ENCODE data around the gene MISP.
"Not testable (repeated sequence)": the region's sequence is repeated elsewhere in the genome, so short reads cannot be mapped to it uniquely, and the experiment has no call there.

MISP gene, protein sequence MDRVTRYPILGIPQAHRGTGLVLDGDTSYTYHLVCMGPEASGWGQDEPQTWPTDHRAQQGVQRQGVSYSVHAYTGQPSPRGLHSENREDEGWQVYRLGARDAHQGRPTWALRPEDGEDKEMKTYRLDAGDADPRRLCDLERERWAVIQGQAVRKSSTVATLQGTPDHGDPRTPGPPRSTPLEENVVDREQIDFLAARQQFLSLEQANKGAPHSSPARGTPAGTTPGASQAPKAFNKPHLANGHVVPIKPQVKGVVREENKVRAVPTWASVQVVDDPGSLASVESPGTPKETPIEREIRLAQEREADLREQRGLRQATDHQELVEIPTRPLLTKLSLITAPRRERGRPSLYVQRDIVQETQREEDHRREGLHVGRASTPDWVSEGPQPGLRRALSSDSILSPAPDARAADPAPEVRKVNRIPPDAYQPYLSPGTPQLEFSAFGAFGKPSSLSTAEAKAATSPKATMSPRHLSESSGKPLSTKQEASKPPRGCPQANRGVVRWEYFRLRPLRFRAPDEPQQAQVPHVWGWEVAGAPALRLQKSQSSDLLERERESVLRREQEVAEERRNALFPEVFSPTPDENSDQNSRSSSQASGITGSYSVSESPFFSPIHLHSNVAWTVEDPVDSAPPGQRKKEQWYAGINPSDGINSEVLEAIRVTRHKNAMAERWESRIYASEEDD

DNA sequence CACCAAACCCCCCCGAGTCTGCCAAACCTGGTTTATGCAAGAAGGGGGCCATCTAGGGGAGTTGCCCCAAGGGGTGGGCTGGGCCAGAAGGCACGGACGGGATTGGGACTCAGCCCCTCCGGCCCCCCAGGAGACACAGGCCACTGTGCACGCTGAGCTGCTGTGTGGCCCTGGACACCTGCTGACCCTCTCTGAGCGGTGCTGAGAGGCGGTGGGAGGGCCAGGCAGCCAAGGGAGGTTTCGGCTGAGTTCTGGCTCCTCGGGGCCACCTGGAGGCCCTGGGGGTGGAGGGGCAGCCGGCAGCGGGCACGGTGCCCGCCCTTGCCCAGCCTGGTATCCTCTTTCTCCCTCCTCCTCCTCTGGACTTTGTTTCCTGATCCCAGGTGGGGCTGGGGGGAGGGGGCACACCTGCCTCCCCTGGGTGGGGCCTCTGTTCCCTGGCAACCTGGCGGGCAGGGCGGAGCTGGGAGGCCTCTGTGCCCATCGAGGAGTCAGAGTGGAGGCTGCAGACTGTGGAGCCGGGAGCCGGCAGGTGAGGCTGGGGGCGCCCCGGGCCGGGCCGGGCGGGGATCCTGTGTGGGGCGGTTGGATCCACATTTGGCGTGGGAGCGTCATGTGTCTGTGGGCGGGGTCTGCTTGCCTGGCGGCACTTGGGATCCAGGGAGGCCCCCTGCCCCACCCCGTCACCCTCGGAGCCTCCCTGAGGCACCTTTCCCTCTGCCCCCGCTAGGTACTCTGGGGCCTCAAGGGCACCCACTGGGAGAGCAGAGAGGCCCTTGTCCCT lies at the start of gene MISP:
Gene MISP (plus strand): TSS at position 473 of the 784 bp plus-strand sequence. CDS start 5,835 bp downstream, outside the sequence.
- DNase-seq (ENCODE audit: low read depth): no peak

DNA sequence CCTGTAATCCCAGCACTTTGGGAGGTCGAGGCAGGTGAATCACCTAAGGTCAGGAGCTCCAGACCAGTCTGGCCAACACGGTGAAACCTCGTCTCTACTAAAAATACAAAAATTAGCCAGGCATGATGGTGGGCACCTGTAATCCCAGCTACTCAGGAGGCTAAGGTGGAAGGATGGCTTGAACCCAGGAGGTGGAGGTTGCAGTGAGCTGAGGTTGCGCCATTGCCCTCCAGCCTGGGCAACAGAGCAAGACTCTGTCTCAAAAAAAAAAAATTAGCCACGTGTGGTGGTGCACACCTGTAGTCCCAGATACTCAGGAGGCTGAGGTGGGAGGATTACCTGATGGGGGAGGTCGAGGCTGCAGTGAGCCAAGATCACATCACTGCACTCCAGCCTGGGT lies 48.1 kb upstream of the MISP start:
- DNase-seq (ENCODE audit: low read depth): not testable (repeated sequence)

DNA sequence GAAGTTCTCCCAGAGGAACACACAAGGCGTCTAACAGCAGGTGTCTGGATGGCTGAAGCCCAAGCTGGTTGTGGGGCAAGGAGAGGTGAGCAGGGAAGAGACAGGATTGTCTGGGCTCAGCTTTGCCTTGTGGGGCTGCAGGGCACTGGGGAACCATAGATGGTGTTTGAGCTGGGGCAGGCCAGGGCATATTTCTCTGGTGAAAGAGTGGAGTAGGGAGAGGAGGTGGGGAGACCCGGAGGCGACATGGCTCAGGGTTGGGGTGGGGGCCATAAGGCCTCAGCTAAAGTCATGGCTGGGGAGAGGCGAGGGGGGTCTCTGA lies 47.6 kb upstream of the MISP start:
- no peak for DNase-seq (ENCODE audit: low read depth)

DNA sequence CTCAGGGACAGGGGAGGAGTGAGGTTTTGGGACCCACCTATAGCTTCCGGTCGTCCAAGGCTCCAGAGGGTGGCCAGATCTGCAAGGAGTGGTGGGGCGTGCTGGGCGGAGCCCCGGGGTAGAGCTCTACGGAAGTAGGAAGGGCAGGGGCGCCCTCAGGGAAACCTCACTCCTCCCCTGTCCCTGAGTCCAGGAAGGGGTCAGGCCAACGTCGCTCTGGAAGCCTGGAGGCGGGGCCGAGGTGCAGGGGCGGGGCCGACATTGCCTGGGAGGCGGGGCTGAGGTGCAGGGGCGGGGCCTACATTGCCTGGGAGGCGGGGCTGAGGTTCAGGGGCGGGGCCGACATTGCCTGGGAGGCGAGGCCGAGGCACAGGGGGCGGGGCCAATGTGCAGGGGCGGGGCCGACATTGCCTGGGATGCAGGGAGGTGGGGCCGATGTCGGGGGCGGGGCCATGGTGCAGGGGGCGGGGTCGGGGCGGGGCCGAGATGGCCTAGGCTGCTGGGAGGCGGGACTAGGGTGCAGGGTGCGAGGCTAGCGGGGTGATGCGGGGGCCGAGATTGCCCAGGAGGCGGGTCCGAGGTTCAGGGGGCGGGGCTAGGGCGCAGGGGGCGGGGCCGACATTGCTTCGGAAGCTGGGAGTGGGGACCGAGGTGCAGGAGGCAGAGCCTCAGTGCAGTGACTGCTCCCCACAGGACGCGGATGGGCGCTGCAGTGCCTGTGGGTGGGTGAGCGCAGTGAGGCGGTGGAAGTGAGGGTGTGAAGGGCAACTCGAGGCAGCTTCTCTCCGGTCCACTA lies 47.1 kb upstream of the MISP start:
- no peak for DNase-seq (ENCODE audit: low read depth)

DNA sequence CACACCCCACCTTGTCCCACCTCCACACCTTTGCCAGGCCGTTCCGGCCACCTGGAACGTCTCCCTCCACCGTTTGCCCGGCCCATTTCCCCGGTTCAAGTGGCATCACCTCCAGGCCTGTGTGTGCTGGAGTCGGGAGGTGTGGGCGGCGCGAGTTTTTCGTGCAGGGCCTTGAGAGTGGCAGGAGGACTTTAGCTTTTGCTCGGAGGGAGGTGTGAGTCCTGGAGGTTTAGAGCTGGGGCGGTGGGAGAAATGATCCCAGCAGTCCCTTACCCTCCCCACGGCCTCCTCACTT lies 46.5 kb upstream of the MISP start:
- no peak for DNase-seq (ENCODE audit: low read depth)

DNA sequence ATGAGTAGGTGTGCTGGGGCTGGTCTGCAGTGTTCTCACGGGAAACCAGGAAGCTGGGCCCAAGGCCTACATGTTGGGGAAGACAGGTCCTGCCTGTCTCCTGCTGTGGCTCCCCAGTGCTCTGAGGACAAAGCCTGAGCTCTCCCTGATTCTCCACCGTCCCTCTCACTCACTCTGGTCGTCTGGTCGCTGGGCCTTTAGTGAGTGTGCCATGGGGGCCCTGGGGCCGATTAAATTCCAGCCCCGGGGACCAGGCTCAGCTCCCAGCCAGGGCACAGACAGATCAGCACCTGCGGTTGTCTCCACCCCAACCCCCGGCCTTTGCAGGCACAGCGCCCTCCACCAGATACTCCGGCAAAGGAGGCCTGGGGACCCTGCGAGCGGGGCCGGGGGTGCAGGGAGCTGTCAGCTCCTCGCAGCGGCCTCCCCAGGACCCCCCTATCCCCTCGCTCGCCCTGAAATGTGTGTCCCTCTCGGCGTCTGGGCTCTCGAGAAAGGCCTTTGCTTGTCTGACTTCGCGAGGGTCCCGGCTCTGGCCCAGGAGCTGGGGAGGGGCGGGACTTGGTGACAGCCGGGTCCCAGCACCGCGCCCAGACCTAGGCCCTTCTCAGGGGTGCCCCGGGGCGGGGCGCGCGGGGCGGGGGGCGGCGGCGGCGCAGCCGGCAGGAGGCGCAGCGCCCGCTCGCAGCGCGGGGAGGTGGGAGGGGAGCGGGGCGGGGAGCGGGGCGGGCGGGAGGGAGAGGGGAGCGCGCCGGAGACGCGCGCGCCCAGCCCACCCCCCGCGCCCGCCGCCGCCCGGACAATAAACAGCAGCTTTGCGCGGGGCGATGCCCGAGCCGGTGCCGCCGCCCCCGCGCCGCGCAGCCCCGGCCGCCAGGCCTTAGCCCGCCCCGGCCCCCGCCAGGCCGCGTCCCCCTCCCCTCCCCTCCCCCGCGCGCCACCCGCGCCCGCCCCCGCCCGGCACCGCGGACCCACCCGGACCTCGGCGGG lies 42.5 kb upstream of the MISP start, which contains the start of gene PALM:
Gene PALM (plus strand): TSS at position 782 of the 990 bp plus-strand sequence. CDS start 212 bp downstream, outside the sequence.
- no peak for DNase-seq (ENCODE audit: low read depth)

DNA sequence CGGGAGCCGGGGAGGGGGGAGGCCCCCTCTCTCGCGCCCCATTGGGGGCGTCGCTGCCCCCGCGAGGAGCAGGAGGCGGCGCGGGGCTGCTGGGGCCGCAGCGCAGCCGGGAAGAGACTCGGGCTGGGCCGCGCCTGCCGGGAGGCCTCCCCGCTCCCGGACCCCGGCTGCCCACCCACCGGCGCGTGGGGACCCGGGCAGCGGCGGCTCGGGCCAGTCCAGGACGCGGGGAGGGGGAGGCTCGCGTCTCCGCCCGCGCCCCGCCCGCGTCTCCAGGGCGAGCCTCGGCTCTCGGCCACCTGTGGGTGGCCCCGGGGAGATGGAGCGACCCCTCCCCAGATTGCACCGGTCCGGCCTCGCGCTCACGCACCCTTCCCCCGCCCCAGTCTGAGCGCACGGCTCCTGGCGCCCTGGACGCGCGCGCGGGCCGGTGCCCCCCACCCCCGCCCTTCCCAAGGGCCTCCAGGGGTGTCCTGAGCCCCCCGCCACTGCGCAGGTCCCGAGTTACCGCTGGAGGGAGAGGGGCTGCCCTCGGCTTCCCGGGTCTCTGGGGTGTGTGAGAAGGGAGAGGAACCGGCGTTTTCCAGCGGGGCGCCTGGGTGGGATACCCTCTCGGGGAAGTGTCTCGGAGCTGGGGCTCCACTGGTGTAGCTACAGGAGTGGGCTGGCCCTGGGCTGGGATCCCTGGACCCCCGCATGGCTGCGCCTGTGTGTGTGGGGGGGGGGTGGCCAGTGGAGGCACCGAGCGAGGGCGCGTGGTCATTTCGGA lies 41.5 kb upstream of the MISP start:
- no peak for DNase-seq (ENCODE audit: low read depth)

DNA sequence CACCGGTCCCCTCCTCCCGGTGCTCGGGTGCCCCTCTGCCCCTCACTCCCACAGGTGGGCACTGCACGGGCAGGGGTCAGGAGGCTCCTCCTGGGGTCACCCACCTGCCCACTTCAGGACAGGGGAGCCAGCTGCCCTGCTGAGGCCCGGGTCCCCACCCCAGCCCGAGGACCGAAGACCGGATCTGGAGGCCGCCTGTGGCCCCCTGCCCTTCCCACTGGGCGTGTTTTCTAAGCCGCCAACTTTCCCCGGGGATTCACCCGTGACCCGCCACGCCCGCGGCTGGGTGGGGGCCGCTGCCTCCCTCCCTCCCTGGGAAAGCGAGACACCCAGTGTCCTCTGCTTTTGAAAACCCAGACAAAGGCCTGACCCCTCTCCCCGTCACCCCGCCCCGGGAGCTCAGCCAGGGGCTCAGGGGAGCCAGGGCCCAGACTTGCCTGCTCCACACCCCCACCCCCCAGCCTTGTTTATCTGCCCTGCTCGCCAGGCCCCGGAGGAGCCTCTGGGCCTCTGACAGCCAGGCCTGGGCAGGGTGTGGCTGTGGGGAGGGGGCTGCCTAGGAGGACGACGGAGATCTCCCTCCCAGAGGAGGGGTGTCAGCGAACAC lies 40.8 kb upstream of the MISP start:
- no peak for DNase-seq (ENCODE audit: low read depth)

DNA sequence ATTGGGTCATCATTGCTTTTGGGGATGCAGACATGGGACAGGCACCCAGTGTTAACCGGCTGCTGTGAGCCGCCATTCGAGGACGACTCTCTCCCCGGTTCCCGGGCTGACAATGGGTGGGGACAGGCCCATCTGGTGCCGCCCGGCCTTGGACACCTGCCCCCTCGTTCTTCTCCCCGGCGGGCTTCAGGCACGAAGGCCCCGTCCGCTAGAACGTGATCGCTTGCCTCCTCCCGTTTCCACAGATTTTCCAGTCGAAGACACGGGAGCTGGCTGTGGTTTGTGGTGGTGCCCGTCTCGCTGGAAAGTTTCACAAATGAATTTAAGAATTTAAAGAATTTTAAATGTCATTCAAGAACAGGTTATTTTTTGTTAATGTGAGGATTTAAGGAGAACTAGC lies 40.1 kb upstream of the MISP start:
- no peak for DNase-seq (ENCODE audit: low read depth)

DNA sequence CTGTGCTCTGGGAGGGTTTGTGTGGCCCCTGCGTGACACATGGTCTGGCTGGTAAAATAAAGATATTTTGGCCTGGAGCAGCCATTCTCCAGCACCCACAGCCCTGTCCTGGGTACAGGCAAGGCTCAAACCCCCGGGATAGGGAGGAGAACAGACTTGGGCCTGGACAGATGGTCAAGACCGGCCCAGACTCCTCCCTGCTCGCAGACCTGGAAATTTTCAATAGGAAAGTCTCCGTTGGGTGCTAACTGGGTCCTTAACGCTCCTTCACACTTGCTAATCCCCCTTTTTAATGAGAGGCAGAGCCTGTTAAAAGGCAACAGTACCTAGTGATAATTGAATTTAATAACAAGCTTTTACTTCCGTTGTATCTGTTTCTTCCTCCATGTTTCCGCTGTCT lies 39.7 kb upstream of the MISP start:
- DNase-seq (ENCODE audit: low read depth): no peak

DNA sequence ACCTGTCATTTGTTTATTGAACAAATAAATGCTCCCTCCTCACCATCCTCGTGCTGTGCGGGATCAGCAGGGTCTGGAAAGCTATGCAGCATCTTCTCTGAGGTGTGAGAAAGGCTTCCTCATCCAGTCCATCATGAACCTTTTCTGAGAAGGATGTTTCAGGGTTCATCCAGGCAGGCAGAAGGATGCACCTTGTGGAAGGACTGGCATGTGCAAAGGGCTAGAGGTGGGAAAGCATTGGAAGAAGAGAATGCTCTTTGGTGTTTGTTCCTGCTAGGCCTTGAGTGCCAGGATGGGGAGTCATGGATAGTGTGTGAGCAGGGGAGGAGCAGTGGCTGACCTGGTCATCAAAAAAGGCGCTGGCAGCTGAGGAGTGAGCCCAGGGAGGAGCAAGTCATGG lies 35.6 kb upstream of the MISP start:
- no peak for DNase-seq (ENCODE audit: low read depth)

DNA sequence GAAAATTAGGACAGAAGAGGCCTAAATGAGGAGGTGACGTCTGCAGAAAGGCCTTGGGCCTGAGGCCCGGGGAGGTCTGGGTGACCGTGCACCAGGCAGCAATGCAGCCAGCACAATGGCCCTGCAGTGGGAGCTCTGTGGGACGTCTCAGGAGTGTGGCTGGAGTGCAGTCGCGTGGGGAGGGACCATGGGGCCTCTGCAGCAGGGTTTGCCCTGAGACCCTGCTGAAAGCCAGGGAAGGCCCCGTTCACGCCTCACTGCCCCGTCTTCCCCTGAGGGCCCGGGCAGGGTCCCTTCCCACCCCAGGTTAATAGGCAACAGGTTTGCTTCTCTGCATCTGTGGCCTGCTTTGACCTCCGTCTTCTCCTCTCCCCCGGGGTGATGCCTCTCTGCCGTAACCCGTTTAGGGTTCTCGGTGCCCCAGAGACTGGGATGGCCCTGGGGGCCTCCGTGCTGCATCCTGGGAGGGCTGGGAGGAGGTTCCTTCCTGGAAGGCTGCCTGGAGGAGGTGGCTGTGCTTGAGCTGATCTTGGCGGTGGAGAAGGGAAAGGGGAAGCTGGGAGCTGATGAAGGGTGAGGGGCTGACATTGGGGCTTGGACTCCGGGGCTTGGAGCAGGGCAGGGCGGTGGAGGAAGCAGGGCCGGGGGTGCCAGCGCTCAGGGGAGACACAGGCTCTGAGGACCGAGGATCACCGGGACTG lies 32.5 kb upstream of the MISP start:
- DNase-seq (ENCODE audit: low read depth): no peak

DNA sequence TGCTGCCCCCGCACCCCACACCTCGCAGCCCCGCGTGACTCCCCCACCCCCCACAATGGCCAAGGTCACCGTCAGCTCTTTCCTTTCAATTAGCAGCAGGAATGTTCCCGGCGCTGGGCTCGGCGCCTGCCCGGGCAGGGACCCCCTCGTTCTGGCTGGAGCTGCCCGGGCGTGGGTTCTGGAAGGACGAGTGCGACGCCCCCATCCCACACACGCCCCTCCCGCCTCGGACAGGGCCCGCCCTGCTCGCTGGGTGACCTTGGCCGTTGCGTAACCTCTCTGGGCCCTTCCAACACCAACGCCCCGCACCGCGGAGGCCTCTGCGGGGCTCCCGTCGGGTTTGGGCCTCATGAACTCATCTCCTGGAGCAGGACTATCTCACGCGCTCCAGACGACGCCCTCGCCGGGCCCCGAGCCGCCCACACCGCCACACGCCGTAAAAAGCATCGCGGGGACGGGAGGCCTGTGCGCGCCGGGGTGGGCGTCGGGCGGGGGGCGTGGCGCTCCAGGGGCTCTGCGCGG lies 31.9 kb upstream of the MISP start:
- DNase-seq (ENCODE audit: low read depth): no peak

DNA sequence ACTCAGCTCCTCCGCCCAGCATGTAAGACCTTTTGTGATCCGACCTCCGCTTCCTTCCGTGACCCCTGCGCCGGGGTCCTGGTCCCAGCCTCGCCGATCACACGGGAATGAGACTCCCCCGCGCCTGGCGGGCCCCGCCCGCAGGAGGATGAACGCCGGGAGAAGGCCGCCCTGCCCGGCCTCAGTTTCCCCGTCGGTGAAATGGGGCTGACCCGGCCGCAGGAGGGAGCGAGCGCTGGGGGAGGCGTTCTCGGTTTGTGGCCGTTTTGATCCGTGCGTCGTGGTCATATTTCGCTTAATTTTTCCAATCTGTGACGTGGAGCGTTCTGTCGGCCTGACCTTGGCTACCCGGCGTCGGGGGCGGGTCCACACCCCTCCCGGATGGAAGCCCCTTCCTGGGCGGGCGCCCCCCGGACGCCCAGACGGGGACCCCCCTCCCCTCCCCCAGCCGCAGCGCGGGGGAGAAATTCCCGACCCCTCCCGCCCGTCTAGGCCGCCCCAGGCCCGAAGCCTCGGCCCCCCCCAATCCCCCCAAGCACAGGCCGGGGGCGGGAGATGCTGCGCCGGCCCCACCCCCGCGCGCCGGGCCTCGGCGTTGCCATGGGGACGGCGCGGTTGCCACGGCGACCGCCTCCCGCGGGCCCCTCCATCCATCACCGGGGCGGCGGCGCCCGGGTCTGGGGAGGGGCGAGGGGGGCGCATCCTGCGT lies 31.1 kb upstream of the MISP start:
- no peak for DNase-seq (ENCODE audit: low read depth)

DNA sequence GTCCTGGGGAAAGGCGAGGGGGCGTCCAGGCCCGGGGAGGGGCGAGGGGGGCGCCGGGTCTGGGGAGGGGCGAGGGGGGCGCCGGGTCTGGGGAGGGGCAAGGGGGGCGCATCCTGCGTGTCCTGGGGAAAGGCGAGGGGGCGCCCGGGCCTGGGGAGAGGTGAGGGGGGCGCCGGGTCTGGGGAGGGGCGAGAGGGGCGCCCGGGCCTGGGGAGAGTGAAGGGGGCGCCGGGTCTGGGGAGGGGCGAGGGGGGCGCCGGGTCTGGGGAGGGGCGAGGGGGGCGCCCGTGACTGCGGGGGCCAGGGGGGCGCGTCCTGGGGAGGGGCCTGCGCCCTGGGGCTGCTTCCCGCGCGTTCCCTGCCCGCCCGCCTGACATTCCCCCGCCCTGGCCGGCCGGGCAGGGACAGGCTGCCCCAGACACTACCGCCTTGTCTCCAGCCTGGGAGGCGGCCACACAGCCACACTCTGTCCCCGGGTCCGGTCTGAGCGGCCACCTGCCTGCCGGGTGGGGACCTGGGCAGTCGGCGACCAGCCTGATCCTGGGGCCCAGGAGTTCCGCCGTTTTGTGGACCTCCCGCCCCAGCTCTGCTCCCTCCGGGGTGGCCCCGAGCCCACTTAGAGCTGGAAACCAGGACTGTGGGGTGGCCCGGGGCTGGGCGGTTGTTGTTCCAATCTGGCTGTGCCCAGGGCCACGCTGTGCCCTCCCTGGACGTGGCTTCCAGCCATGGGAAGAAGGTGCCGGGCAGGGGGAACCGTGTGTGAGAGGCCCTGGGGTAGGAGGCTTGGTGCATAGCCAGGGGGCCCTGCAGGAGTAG lies 30.4 kb upstream of the MISP start:
- DNase-seq (ENCODE audit: low read depth): no peak

DNA sequence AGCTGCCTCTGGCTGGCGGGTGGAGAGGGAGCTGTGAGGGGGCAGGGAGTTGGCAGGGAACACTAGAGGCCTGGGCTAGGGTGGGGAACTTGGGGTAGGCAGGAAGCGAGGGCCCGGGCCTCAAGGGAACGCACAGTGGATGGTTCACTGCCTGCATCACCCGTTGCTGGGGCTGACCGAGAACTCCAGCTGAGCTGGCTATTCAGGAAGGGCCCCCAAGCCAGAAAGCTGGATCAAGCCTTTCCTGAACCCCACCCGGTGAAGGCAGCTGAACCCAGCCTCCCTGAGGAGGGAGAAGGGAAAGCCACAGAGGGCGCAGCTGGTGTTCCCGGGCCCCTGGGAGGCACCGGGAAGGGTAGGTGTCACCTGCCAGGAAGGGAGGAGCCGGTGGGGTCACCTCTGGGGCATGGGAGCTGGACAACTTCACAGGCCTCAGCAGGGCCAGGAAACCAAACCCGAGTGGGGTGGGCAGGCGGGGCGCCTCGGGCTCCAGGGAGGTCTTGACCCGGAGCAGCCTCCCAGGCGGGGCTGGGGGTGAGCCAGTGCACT lies 28.3 kb upstream of the MISP start:
- no peak for DNase-seq (ENCODE audit: low read depth)

DNA sequence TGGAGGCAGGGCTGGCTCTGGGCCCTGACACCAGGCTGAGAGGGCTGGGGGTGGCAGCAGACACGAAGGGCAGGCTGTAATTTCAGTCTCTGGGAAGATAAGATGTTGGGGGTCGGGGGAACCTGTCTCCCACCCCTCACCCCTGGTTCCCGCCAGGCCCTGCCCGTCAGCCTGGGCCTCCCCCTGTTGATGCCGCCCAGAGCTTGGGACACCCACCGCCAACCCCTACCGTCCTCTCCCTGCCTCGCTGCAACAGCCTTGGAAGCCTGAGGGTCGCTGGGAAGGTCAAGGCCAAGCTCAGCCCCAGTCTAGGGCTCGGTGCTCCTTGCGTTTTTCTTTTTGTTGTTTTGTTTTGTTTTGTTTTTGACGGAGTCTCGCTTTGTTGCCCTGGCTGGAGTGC lies 27.7 kb upstream of the MISP start:
- DNase-seq (ENCODE audit: low read depth): no peak

All from GM04503 (cell line).